ENCODE data around the gene KANSL2. TPM values are rescaled to one million over a fixed set of nuclear protein-coding genes. Genes with fewer than 3 reads are reported as not detected.
"Not testable (repeated sequence)": the region's sequence is repeated elsewhere in the genome, so short reads cannot be mapped to it uniquely, and the experiment has no call there.

KANSL2 gene
- total and polyA plus RNA-seq, 2 donors (not counting 3 experiments of a cell fraction or from before 2014, with no cell fraction given), result 30.5 to 35.8 TPM

- H3K27me3 ChIP-seq (ENCODE audit: control insufficient read depth in 2 of 2, insufficient read depth in 2 of 2, low read length in 2 of 2); H3K9me1 ChIP-seq (replicated peaks; ENCODE audit: control insufficient read depth, extremely low read depth, insufficient read depth, low read length); H3K27ac ChIP-seq (ENCODE audit: insufficient read depth, low read depth, low read length); H4K20me1 ChIP-seq (replicated peaks; ENCODE audit: control insufficient read depth, extremely low read depth, insufficient read depth, low read length); H3K9me3 ChIP-seq (replicated peaks; ENCODE audit: control insufficient read depth, insufficient read depth, low read length); H3K4me2 ChIP-seq (ENCODE audit: insufficient read depth, low read length); FAIRE-seq; H3K36me3 ChIP-seq (ENCODE audit: control insufficient read depth in 2 of 2, extremely low read depth in 1 of 2, insufficient read depth in 2 of 2, low read length in 2 of 2); H3K9ac ChIP-seq (replicated peaks; ENCODE audit: extremely low read depth, insufficient read depth, low read length); POLR2A ChIA-PET; dilution Hi-C loops (cut with MboI; ENCODE audit: extremely low pct_ligation_motif_present, low sequenced_read_pairs); CTCF ChIA-PET; DNase-seq (ENCODE audit: low read depth, low spot score); intact Hi-C loops (cut with micrococcal nuclease); H3K4me1 ChIP-seq (ENCODE audit: control insufficient read depth, extremely low read depth, insufficient read depth, low read length); H2AFZ ChIP-seq (ENCODE audit: low read depth, low read length); BruUV-seq (replicated peaks); H3K4me3 ChIP-seq (replicated peaks in 1 of 3; ENCODE audit: insufficient read depth in 1 of 3, low read depth in 1 of 3, low read length in 3 of 3); H3K79me2 ChIP-seq (ENCODE audit: control insufficient read depth, insufficient read depth, low read length): not testable (repeated sequence)
These were observed 36.7 kb downstream of the KANSL2 start for GRCh38 chr12:48645354-48645753.

GRCh38 chr12:48643011-48643410 is 39.0 kb downstream of the KANSL2 start:
- H2AFZ ChIP-seq (ENCODE audit: low read depth, low read length), result no peak overlapping the region
- ChIA-PET CTCF (no interaction called here), POLR2A (no interaction called here)
- dilution Hi-C loops (cut with MboI; ENCODE audit: extremely low pct_ligation_motif_present, low sequenced_read_pairs) (no loop called here), intact Hi-C loops (cut with micrococcal nuclease) (no loop called here)
- TF ChIP-seq POLR2AphosphoS5 (IDR thresholded peaks at IDR 0.05; ENCODE audit: insufficient read depth, low read depth, low read length) (no peak), FOS (IDR thresholded peaks at IDR 0.05; ENCODE audit: borderline replicate concordance, insufficient read depth, low read length) (no peak), GATA2 (IDR thresholded peaks at IDR 0.05; ENCODE audit: insufficient read depth, insufficient read length, low read depth, low read length) (no peak), EZH2 (IDR thresholded peaks at IDR 0.05; ENCODE audit: borderline replicate concordance, low read depth, low read length, severe bottlenecking) (no peak)
- H3K36me3 ChIP-seq (ENCODE audit: control insufficient read depth in 2 of 2, extremely low read depth in 1 of 2, insufficient read depth in 2 of 2, low read length in 2 of 2), result no peaks in the 10 kb centered on the region
- no peak overlapping the region for H3K27ac ChIP-seq (ENCODE audit: insufficient read depth, low read depth, low read length)
- no peaks in the 10 kb centered on the region for H3K79me2 ChIP-seq (ENCODE audit: control insufficient read depth, insufficient read depth, low read length)
- H3K9me1 ChIP-seq (replicated peaks; ENCODE audit: control insufficient read depth, extremely low read depth, insufficient read depth, low read length), result no peaks in the 10 kb centered on the region
- DNase-seq (ENCODE audit: low read depth, low spot score) (no peak), FAIRE-seq (no peak)
- no peaks in the 10 kb centered on the region for H3K27me3 ChIP-seq (ENCODE audit: control insufficient read depth in 2 of 2, insufficient read depth in 2 of 2, low read length in 2 of 2)
- no peak overlapping the region for H3K9ac ChIP-seq (replicated peaks; ENCODE audit: extremely low read depth, insufficient read depth, low read length)
- no peak overlapping the region for H3K4me3 ChIP-seq (replicated peaks in 1 of 3; ENCODE audit: insufficient read depth in 1 of 3, low read depth in 1 of 3, low read length in 3 of 3)
- no TSS peak for BruUV-seq (replicated peaks)
- no peak overlapping the region for H3K4me2 ChIP-seq (ENCODE audit: insufficient read depth, low read length)
- no peaks in the 10 kb centered on the region for H4K20me1 ChIP-seq (replicated peaks; ENCODE audit: control insufficient read depth, extremely low read depth, insufficient read depth, low read length)
- H3K9me3 ChIP-seq (replicated peaks; ENCODE audit: control insufficient read depth, insufficient read depth, low read length), result no peaks in the 10 kb centered on the region
- H3K4me1 ChIP-seq (ENCODE audit: control insufficient read depth, extremely low read depth, insufficient read depth, low read length), result no peaks in the 10 kb centered on the region

GRCh38 chr12:48641752-48642555 is 40.1 kb downstream of the KANSL2 start:
- BruUV-seq (replicated peaks); H3K4me1 ChIP-seq (ENCODE audit: control insufficient read depth, extremely low read depth, insufficient read depth, low read length); H3K9me3 ChIP-seq (replicated peaks; ENCODE audit: control insufficient read depth, insufficient read depth, low read length); H4K20me1 ChIP-seq (replicated peaks; ENCODE audit: control insufficient read depth, extremely low read depth, insufficient read depth, low read length); dilution Hi-C loops (cut with MboI; ENCODE audit: extremely low pct_ligation_motif_present, low sequenced_read_pairs); H3K4me2 ChIP-seq (ENCODE audit: insufficient read depth, low read length); H3K27me3 ChIP-seq (ENCODE audit: control insufficient read depth in 2 of 2, insufficient read depth in 2 of 2, low read length in 2 of 2); FAIRE-seq; DNase-seq (ENCODE audit: low read depth, low spot score); POLR2A ChIA-PET; H3K9me1 ChIP-seq (replicated peaks; ENCODE audit: control insufficient read depth, extremely low read depth, insufficient read depth, low read length); H3K9ac ChIP-seq (replicated peaks; ENCODE audit: extremely low read depth, insufficient read depth, low read length); H2AFZ ChIP-seq (ENCODE audit: low read depth, low read length); H3K4me3 ChIP-seq (replicated peaks in 1 of 3; ENCODE audit: insufficient read depth in 1 of 3, low read depth in 1 of 3, low read length in 3 of 3); H3K36me3 ChIP-seq (ENCODE audit: control insufficient read depth in 2 of 2, extremely low read depth in 1 of 2, insufficient read depth in 2 of 2, low read length in 2 of 2); H3K27ac ChIP-seq (ENCODE audit: insufficient read depth, low read depth, low read length); CTCF ChIA-PET; H3K79me2 ChIP-seq (ENCODE audit: control insufficient read depth, insufficient read depth, low read length); intact Hi-C loops (cut with micrococcal nuclease): not testable (repeated sequence)
